Measurements from ENCODE around the gene RTN4IP1.

Gene RTN4IP1

DNA sequence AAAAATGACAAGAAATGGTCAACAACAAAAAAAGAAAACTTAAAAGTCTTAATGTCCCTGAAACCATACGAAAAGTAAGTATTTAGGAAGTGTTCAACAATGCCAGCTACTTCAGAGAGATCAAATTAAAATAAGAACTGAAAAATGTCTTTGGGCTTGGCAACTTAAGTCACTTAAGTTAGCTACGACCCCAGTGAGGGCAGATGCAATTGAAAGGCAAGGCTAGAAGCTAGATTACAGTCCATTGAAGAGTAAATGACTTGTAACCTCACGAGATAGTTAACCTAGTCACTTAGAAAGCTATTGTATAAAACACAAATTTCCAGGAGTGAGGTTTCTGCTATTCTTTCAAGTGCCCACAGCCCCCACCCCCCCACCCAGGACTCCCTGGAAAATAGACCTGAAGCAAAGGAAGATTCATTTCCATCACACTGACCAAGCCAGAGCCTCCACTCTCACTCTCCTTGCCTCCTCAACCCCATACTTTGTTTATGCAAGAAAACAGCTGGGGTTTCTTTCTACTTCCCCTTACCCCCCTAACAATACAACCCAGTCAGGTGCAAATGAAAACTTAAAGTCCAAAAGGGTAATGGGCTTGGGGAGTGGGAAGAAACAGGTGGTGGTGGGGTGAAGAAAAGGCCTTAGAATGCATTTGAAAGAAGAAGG, 14.6 kb downstream of the RTN4IP1 start:
- DNase-seq (ENCODE audit: insufficient read length, low spot score) = no peak
- TF ChIP-seq POU2F2 (IDR thresholded peaks at IDR 0.05; ENCODE audit: low read depth, low read length) (no peak), SPI1 (IDR thresholded peaks at IDR 0.05; ENCODE audit: low read depth, low read length) (no peak), POLR2A (IDR thresholded peaks at IDR 0.05; ENCODE audit: low read depth, low read length) (no peak), POLR2AphosphoS5 (IDR thresholded peaks at IDR 0.05; ENCODE audit: low read depth, low read length) (no peak), TAF1 (IDR thresholded peaks at IDR 0.05; ENCODE audit: low read depth, low read length) (no peak), PAX5 (IDR thresholded peaks at IDR 0.05; ENCODE audit: insufficient read depth, low read length, severe bottlenecking) (no peak)
- peak; percentile 41 for FAIRE-seq

DNA sequence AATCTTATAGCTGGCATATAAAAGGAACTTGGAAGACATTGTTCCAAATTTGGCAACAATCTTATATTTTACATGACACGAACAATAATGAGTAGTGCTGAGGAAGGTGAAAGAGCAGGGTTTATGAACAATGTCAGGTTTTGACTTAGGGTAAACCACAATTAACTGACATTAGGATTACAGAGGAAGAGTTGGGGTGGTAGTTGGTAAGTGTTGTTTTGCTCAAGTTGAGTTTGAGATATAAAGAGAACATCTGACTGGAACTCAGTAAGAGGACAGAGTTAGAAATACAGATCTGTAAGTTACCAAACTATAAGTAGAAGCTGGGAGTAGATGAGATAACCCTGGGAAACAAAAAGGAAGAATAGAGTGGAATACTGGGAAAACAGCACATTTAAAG, 15.1 kb downstream of the RTN4IP1 start:
- TF ChIP-seq TAF1 (IDR thresholded peaks at IDR 0.05; ENCODE audit: low read depth, low read length) (no peak), SPI1 (IDR thresholded peaks at IDR 0.05; ENCODE audit: low read depth, low read length) (no peak), POU2F2 (IDR thresholded peaks at IDR 0.05; ENCODE audit: low read depth, low read length) (no peak), POLR2A (IDR thresholded peaks at IDR 0.05; ENCODE audit: low read depth, low read length) (no peak)
- DNase-seq (ENCODE audit: insufficient read length, low spot score) (no peak), FAIRE-seq (peak; percentile 55)

DNA sequence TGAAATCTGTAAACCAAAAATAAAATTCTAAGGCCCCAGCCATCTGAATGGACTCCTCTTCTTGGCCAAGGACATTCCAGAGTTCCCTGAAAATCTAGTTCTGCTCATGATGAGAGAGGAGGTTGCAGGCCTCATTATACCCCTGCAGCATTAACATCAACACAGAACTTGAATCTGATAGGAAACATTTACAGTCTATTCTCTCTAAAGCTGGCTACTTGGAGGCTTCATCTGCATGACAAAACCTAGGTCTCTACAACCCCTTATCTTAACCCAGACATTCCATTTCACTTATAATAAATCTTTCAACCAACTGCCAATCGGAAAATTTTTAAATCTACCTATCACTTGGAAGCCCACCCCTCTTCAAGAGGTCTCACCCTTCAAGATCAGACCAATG, 15.7 kb downstream of the RTN4IP1 start:
- DNase-seq (ENCODE audit: insufficient read length, low spot score) (no peak), FAIRE-seq (no peak)
- TF ChIP-seq POLR2AphosphoS5 (IDR thresholded peaks at IDR 0.05; ENCODE audit: low read depth, low read length) (no peak), POU2F2 (IDR thresholded peaks at IDR 0.05; ENCODE audit: low read depth, low read length) (no peak), POLR2A (IDR thresholded peaks at IDR 0.05; ENCODE audit: low read depth, low read length) (no peak), TAF1 (IDR thresholded peaks at IDR 0.05; ENCODE audit: low read depth, low read length) (no peak), SPI1 (IDR thresholded peaks at IDR 0.05; ENCODE audit: low read depth, low read length) (no peak), PAX5 (IDR thresholded peaks at IDR 0.05; ENCODE audit: insufficient read depth, low read length, severe bottlenecking) (no peak)

- peak; percentile 65 for FAIRE-seq
- TF ChIP-seq POLR2A (IDR thresholded peaks at IDR 0.05; ENCODE audit: low read depth, low read length) (no peak), SPI1 (IDR thresholded peaks at IDR 0.05; ENCODE audit: low read depth, low read length) (no peak), TAF1 (IDR thresholded peaks at IDR 0.05; ENCODE audit: low read depth, low read length) (no peak), POLR2AphosphoS5 (IDR thresholded peaks at IDR 0.05; ENCODE audit: low read depth, low read length) (no peak), POU2F2 (IDR thresholded peaks at IDR 0.05; ENCODE audit: low read depth, low read length) (no peak), PAX5 (IDR thresholded peaks at IDR 0.05; ENCODE audit: insufficient read depth, low read length, severe bottlenecking) (no peak)
Measured at GRCh38 chr6:106612671-106613416, 16.5 kb downstream of the RTN4IP1 start.

GRCh38 chr6:106611030-106611429, 18.3 kb downstream of the RTN4IP1 start:
- no peak for FAIRE-seq

More at GRCh38 chr6:106612671-106613416, 16.5 kb downstream of the RTN4IP1 start:
- no peak for DNase-seq (ENCODE audit: insufficient read length, low spot score)

GRCh38 chr6:106609699-106610098, 19.6 kb downstream of the RTN4IP1 start:
- DNase-seq (ENCODE audit: insufficient read length, low spot score) (no peak), FAIRE-seq (peak; percentile 69)
- TF ChIP-seq POLR2AphosphoS5 (IDR thresholded peaks at IDR 0.05; ENCODE audit: low read depth, low read length) (no peak), POLR2A (IDR thresholded peaks at IDR 0.05; ENCODE audit: low read depth, low read length) (no peak)

More at GRCh38 chr6:106611030-106611429, 18.3 kb downstream of the RTN4IP1 start:
- TF ChIP-seq POLR2A (IDR thresholded peaks at IDR 0.05; ENCODE audit: low read depth, low read length) (no peak), POU2F2 (IDR thresholded peaks at IDR 0.05; ENCODE audit: low read depth, low read length) (no peak), SPI1 (IDR thresholded peaks at IDR 0.05; ENCODE audit: low read depth, low read length) (no peak), TAF1 (IDR thresholded peaks at IDR 0.05; ENCODE audit: low read depth, low read length) (no peak)
- no peak for DNase-seq (ENCODE audit: insufficient read length, low spot score)

DNA sequence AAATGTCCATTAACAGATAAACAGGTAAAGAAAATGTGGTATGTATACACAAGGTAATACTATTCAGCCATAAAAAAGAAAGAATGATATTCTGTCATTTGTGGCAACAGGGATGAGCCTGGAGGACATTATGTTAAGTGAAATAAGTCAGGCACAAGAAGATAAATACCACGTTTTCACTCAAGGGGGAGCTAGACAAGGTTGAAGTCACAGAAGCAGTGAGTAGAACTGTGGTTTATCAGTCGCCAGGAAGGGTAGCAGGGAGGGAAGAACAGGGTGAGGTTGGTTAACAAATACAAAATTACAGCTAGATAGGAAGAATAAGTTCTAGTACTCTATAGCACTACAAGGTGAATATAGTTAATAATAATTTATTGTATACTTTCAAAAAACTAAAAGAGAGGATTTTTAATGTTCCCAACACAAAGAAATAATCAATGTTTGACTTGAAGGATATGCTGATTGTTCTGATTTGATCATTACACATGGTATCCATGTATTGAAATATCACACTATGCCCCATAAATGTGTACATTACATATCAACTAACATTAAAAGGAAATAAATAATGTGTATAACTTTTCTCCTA, 21.1 kb downstream of the RTN4IP1 start:
- DNase-seq (ENCODE audit: insufficient read length, low spot score) (no peak), FAIRE-seq (peak; percentile 95)
- TF ChIP-seq POU2F2 (IDR thresholded peaks at IDR 0.05; ENCODE audit: low read depth, low read length) = no peak
- no peak for TF ChIP-seq SPI1 (IDR thresholded peaks at IDR 0.05; ENCODE audit: low read depth, low read length)
- TF ChIP-seq POLR2AphosphoS5 (IDR thresholded peaks at IDR 0.05; ENCODE audit: low read depth, low read length) = no peak

DNA sequence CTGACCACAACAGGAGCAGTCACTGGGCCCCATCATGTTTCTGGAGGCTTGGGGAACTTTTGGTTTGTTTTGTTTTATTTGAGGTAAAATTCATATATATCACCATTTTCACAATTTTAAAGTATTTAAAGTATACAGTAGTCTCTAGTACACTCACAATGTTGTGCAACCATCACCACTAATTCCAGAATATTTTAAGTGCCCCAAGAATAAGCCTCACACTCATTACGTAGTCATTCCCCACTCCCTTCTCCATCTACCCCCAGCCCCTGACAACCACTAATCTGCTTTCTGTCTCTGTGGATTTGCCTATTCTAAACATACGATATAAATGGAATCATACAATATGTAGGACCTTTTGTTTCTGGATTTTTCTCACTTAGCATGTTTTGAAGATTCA, 29.0 kb downstream of the RTN4IP1 start:
- no peak for TF ChIP-seq PAX5 (IDR thresholded peaks at IDR 0.05; ENCODE audit: insufficient read depth, low read length, severe bottlenecking)
- no peak for TF ChIP-seq POU2F2 (IDR thresholded peaks at IDR 0.05; ENCODE audit: low read depth, low read length)
- TF ChIP-seq POLR2A (IDR thresholded peaks at IDR 0.05; ENCODE audit: low read depth, low read length) = no peak
- no peak for TF ChIP-seq SPI1 (IDR thresholded peaks at IDR 0.05; ENCODE audit: low read depth, low read length)
- TF ChIP-seq TAF1 (IDR thresholded peaks at IDR 0.05; ENCODE audit: low read depth, low read length) = no peak
- no peak for TF ChIP-seq POLR2AphosphoS5 (IDR thresholded peaks at IDR 0.05; ENCODE audit: low read depth, low read length)
- DNase-seq (ENCODE audit: insufficient read length, low spot score) = no peak
- FAIRE-seq = no peak

DNA sequence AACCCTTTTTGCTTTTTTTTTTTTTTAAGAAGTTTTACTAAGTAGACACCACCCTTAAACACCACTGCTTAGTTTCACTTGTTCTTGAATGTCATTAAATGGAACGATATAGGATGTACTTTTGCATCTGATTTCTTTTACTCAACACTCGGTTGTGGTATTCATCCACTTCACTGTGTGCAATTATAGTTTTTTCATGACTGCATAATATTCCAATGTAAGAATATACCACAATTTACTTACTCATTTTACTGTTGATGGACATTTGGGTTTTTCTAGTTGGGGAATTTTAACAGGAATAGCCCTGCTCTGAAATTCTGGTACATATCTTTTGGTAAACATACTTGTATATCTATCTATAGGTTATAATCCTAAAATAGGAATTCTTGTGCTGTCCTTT, 29.9 kb downstream of the RTN4IP1 start:
- FAIRE-seq = no peak
- no peak for DNase-seq (ENCODE audit: insufficient read length, low spot score)
- TF ChIP-seq PAX5 (IDR thresholded peaks at IDR 0.05; ENCODE audit: insufficient read depth, low read length, severe bottlenecking) (no peak), SPI1 (IDR thresholded peaks at IDR 0.05; ENCODE audit: low read depth, low read length) (no peak), POLR2AphosphoS5 (IDR thresholded peaks at IDR 0.05; ENCODE audit: low read depth, low read length) (no peak), TAF1 (IDR thresholded peaks at IDR 0.05; ENCODE audit: low read depth, low read length) (no peak), POU2F2 (IDR thresholded peaks at IDR 0.05; ENCODE audit: low read depth, low read length) (no peak), POLR2A (IDR thresholded peaks at IDR 0.05; ENCODE audit: low read depth, low read length) (no peak)

Data from GM12891 (cell line).